Stimulated activated naive CD8-positive, alpha-beta T cell treated with anti-CD3 and anti-CD28 coated beads, Interleukin-15, Interleukin-2, amounts not matched to agents 100 ng/mL and 50 ng/mL, for 24 hours (primary cell): ENCODE measurements around the gene ZNF555.
"Not testable (repeated sequence)": the region's sequence is repeated elsewhere in the genome, so short reads cannot be mapped to it uniquely, and the experiment has no call there.

Experiments
- H3K27ac Mint-ChIP-seq: one replicate; pipeline ENCODE4 v1.8.0; 2021; ENCODE audit warnings: mild to moderate bottlenecking, mixed read lengths
- H3K27me3 Mint-ChIP-seq: one replicate; pipeline ENCODE4 v1.8.0; 2021; ENCODE audit warnings: mixed read lengths
- H3K36me3 Mint-ChIP-seq: one replicate; pipeline ENCODE4 v1.8.0; 2021; ENCODE audit warnings: low read depth, mixed read lengths
- H3K4me1 Mint-ChIP-seq: one replicate; pipeline ENCODE4 v1.8.0; 2021; ENCODE audit warnings: low read depth, mixed read lengths
- H3K4me3 Mint-ChIP-seq: one replicate; pipeline ENCODE4 v1.8.0; 2021; ENCODE audit warnings: mild to moderate bottlenecking, mixed read lengths
- H3K9me3 Mint-ChIP-seq: one replicate; pipeline ENCODE4 v1.8.0; 2021; ENCODE audit warnings: mixed read lengths

ZNF555 gene

GRCh38 chr19:2812414-2813234 lies 28.7 kb upstream of the ZNF555 start:
- H3K27ac Mint-ChIP-seq = no peak overlapping the region
- no peak overlapping the region for H3K4me3 Mint-ChIP-seq
- no peaks in the 10 kb centered on the region for H3K9me3 Mint-ChIP-seq
- H3K27me3 Mint-ChIP-seq = no peaks in the 10 kb centered on the region
- peaks cover 17% of the 10 kb centered on the region for H3K36me3 Mint-ChIP-seq
- H3K4me1 Mint-ChIP-seq = peaks cover 5% of the 10 kb centered on the region

GRCh38 chr19:2813235-2814160 lies 27.8 kb upstream of the ZNF555 start:
- Mint-ChIP-seq H3K9me3 (no peaks in the 10 kb centered on the region), H3K27me3 (no peaks in the 10 kb centered on the region), H3K27ac (no peak overlapping the region)

DNA sequence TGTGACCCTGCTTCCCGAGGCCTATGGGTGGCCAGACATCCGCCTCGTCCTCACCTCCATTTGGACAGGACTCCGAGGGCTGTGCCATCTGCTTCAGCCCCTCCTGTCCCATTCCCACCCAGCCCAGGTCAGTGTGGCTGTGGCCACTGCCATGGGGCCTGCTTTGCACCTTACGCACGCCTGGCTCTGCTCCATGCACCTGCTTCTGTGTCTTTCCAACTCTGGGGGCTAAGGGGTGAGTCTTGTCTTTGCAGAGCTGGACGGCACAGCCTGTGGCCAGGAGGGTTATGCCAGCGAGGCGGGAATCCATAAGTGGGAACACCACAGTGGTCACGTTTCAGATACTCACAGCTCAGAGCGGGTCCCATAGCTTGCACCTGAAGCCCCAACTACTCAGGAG lies 26.8 kb upstream of the ZNF555 start:
- no peaks in the 10 kb centered on the region for H3K9me3 Mint-ChIP-seq
- no peak overlapping the region for H3K27ac Mint-ChIP-seq
- no peak overlapping the region for H3K4me3 Mint-ChIP-seq
- H3K27me3 Mint-ChIP-seq = no peaks in the 10 kb centered on the region
- H3K36me3 Mint-ChIP-seq = peaks cover 7% of the 10 kb centered on the region
- H3K4me1 Mint-ChIP-seq = peaks cover 9% of the 10 kb centered on the region

More at GRCh38 chr19:2813235-2814160, 27.8 kb upstream of the ZNF555 start:
- Mint-ChIP-seq H3K4me1 (peaks cover 7% of the 10 kb centered on the region), H3K36me3 (peaks cover 16% of the 10 kb centered on the region), H3K4me3 (no peak overlapping the region)

DNA sequence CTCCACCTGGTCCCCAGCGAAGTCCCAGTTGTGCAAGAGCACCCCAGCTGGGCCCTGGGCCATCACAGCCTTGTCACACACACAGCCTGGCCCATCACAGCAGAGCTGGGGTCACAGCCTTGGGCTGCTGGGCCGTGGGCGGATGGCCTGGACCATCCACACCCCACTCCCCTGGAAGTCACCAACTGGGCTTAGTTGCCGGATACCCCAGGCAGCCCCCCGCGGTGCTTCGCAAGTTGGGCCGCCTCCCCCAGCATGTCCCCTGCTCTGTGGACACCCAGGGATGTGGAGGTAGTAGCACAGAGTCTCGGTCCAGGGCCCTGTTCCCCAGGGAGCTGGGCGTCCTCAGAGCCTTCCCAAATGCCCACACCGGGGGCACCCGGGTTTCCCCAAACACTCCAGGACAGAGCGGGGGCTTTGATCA lies 26.1 kb upstream of the ZNF555 start:
- H3K9me3 Mint-ChIP-seq = no peaks in the 10 kb centered on the region
- H3K4me3 Mint-ChIP-seq = no peak overlapping the region
- no peak overlapping the region for H3K27ac Mint-ChIP-seq
- peaks cover 7% of the 10 kb centered on the region for H3K36me3 Mint-ChIP-seq
- H3K4me1 Mint-ChIP-seq = peaks cover 9% of the 10 kb centered on the region
- no peaks in the 10 kb centered on the region for H3K27me3 Mint-ChIP-seq

GRCh38 chr19:2815923-2816322 lies 25.4 kb upstream of the ZNF555 start:
- H3K27ac Mint-ChIP-seq = no peak overlapping the region
- peaks cover 6% of the 10 kb centered on the region for H3K36me3 Mint-ChIP-seq
- peaks cover 9% of the 10 kb centered on the region for H3K4me1 Mint-ChIP-seq
- no peaks in the 10 kb centered on the region for H3K9me3 Mint-ChIP-seq
- no peaks in the 10 kb centered on the region for H3K27me3 Mint-ChIP-seq
- H3K4me3 Mint-ChIP-seq = no peak overlapping the region

GRCh38 chr19:2816641-2817040 lies 24.6 kb upstream of the ZNF555 start:
- H3K27ac Mint-ChIP-seq = no peak overlapping the region
- peaks cover 4% of the 10 kb centered on the region for H3K36me3 Mint-ChIP-seq
- H3K9me3 Mint-ChIP-seq = no peaks in the 10 kb centered on the region
- peaks cover 9% of the 10 kb centered on the region for H3K4me1 Mint-ChIP-seq
- no peak overlapping the region for H3K4me3 Mint-ChIP-seq
- H3K27me3 Mint-ChIP-seq = no peaks in the 10 kb centered on the region

- not testable (repeated sequence) for H3K27ac Mint-ChIP-seq, H3K4me1 Mint-ChIP-seq, H3K9me3 Mint-ChIP-seq, H3K36me3 Mint-ChIP-seq, H3K27me3 Mint-ChIP-seq, H3K4me3 Mint-ChIP-seq
Measured at GRCh38 chr19:2817237-2817829, 23.9 kb upstream of the ZNF555 start.

- Mint-ChIP-seq H3K36me3 (peaks cover 4% of the 10 kb centered on the region), H3K4me3 (peak within 1 kb of the TSS; percentile 87), H3K27me3 (no peaks in the 10 kb centered on the region), H3K4me1 (peaks cover 9% of the 10 kb centered on the region), H3K27ac (no peak within 1 kb of the TSS), H3K9me3 (no peaks in the 10 kb centered on the region)
Measured at GRCh38 chr19:2819540-2820111, 21.6 kb upstream of the ZNF555 start, which contains the start of gene ZNF554. ZNF554 (plus strand) TSS chr19:2819868; CDS start chr19:2820072, 204 bp downstream.

GRCh38 chr19:2820112-2820702 lies 21.1 kb upstream of the ZNF555 start:
- H3K4me3 Mint-ChIP-seq = peak overlapping the region; percentile 87
- H3K27ac Mint-ChIP-seq = no peak overlapping the region
- H3K9me3 Mint-ChIP-seq = no peaks in the 10 kb centered on the region
- peaks cover 9% of the 10 kb centered on the region for H3K4me1 Mint-ChIP-seq
- H3K27me3 Mint-ChIP-seq = no peaks in the 10 kb centered on the region
- peaks cover 7% of the 10 kb centered on the region for H3K36me3 Mint-ChIP-seq

GRCh38 chr19:2822846-2823245 lies 18.4 kb upstream of the ZNF555 start:
- H3K9me3 Mint-ChIP-seq = peaks cover 4% of the 10 kb centered on the region
- H3K27ac Mint-ChIP-seq = no peak overlapping the region
- H3K36me3 Mint-ChIP-seq = peaks cover 11% of the 10 kb centered on the region
- peaks cover 4% of the 10 kb centered on the region for H3K4me1 Mint-ChIP-seq
- no peak overlapping the region for H3K4me3 Mint-ChIP-seq
- H3K27me3 Mint-ChIP-seq = no peaks in the 10 kb centered on the region

GRCh38 chr19:2823646-2824045 lies 17.6 kb upstream of the ZNF555 start:
- H3K9me3 Mint-ChIP-seq = peaks cover 7% of the 10 kb centered on the region
- peaks cover under 1% of the 10 kb centered on the region for H3K4me1 Mint-ChIP-seq
- H3K36me3 Mint-ChIP-seq = peaks cover 19% of the 10 kb centered on the region
- no peaks in the 10 kb centered on the region for H3K27me3 Mint-ChIP-seq
- H3K4me3 Mint-ChIP-seq = no peak overlapping the region
- H3K27ac Mint-ChIP-seq = no peak overlapping the region

DNA sequence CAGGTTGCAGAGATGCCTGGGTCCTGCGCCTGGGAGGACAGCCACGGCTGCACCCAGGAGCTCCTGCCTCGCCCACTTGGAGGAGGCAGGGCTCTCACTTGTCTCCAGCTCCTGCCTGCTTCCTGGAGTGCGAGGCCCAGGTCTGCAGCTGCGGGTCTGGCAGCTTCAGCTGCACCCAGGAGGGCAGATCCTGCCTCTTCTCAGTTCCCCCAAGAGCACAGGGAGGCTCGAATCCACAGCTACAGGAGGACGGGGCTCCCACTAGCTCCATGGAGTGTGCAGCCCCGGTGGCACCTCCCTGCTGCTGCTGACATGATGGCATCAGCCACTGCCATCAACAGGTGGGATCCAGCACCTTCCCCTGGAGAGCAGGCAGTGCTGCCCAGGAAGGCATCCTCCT lies 17.1 kb upstream of the ZNF555 start:
- Mint-ChIP-seq H3K27ac (no peak overlapping the region), H3K4me3 (no peak overlapping the region), H3K27me3 (no peaks in the 10 kb centered on the region), H3K4me1 (no peaks in the 10 kb centered on the region), H3K36me3 (peaks cover 22% of the 10 kb centered on the region), H3K9me3 (peaks cover 9% of the 10 kb centered on the region)

DNA sequence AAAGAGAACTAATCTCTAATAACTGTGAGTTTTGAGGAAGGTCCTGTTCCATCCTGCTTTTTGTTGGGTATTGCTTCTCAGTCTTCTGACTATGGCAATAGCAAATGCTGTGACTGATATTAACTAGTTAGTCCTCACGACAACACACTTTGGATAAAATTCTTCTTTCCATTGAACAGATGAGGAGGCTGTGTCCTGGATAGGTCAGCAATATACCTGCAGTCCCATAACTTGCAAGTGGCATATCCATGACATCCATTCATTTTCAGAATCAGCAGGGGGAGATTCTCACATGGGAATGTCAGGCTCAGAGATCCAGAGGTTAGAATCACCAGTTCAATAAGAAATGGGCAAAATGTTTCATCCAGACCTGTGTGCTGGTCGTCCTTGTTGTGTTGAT lies 14.3 kb upstream of the ZNF555 start:
- no peak overlapping the region for H3K4me3 Mint-ChIP-seq
- H3K9me3 Mint-ChIP-seq = peaks cover 9% of the 10 kb centered on the region
- no peaks in the 10 kb centered on the region for H3K4me1 Mint-ChIP-seq
- no peaks in the 10 kb centered on the region for H3K27me3 Mint-ChIP-seq
- H3K27ac Mint-ChIP-seq = no peak overlapping the region
- H3K36me3 Mint-ChIP-seq = peaks cover 27% of the 10 kb centered on the region

GRCh38 chr19:2827840-2828489 lies 13.3 kb upstream of the ZNF555 start:
- H3K9me3 Mint-ChIP-seq = peaks cover 12% of the 10 kb centered on the region
- H3K27ac Mint-ChIP-seq = no peak overlapping the region
- H3K27me3 Mint-ChIP-seq = no peaks in the 10 kb centered on the region
- no peaks in the 10 kb centered on the region for H3K4me1 Mint-ChIP-seq
- H3K36me3 Mint-ChIP-seq = peaks cover 37% of the 10 kb centered on the region
- no peak overlapping the region for H3K4me3 Mint-ChIP-seq
